Left ventricle myocardium superior (tissue), 1 donor: ENCODE results near the gene NEURL4. TPM values are rescaled to one million over a fixed set of nuclear protein-coding genes. Genes with fewer than 3 reads are reported as not detected.
A peak's percentile ranks its signal among the peaks of the same experiment; 100 is the strongest.

Source experiments
- ATAC-seq: fragments of 200-7000 bp; cut with Tn5 transposase; one replicate; pipeline ENCODE4 v1.9.1; 2020; ENCODE audit warnings: mild to moderate bottlenecking, moderate library complexity
- DNase-seq: peaks from one replicate; pipeline ENCODE4 v3.0.0-alpha.2; 2020
- intact Hi-C: fragments of 100-400 bp; cut with micrococcal nuclease; formaldehyde crosslinking; loops from one replicate; pipeline ENCODE4 v1.11.0; 2022
- total RNA-seq: library from RNA; stranded (reverse); fragmentation: NEBNext Ultra II Directional; extraction: Animal tissue kit (Norgen Biotek cat#: 25700); gene quantifications from one replicate; pipeline ENCODE4 v1.2.1, GENCODE V29; 2021
- donor health status: DM: no; HTN: yes; CAD: no; lungs with severe emphysema.

Gene NEURL4
- total RNA-seq, 1 donor from 2014 or later = 34.7 TPM

DNA sequence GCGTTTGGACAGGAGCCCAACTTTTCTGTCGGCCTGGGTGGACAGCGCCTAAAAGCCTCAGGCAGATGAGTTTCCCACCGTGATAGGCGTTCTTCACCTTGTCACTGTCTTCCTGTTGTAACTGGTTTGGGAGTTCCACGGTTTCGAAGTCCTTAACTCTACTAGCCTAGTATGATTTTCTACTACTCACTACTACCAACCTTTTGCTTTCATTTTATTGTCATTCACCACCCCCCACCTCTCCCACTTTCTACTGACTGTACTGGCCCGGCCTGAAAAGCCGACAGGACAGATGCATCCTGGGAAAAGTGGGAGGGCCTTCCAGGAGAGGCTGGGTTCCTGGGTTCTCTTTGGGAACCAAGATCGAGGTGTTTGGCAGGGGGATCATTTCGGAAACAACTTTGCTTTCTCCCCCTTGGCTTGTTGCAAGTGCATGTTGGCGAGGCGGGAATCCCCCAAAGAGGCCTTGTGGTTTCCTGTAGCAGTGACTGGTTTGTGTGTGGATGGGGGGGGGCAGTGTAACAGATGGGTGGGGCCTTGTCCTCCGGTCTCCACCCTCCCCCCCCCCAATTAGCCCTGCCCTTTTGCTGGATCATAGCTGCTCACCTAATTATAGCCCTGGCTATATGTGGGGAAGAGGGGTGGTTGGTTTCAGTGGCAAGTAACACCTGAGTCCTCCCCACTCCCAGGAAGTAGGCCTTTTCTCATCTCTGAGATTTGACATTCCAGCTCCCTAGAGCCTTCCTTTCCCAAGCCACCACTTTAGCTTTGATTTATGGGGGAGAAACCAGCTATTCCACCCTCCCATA lies 20.3 kb downstream of the NEURL4 start:
- intact Hi-C loops = no loop called here
- ATAC-seq (peak; percentile 16), DNase-seq (peak; percentile 61)

- peak; percentile 74 for DNase-seq
- peak; percentile 20 for ATAC-seq
- intact Hi-C loops = no loop called here
These were observed 21.2 kb downstream of the NEURL4 start for GRCh38 chr17:7307686-7308624.

DNA sequence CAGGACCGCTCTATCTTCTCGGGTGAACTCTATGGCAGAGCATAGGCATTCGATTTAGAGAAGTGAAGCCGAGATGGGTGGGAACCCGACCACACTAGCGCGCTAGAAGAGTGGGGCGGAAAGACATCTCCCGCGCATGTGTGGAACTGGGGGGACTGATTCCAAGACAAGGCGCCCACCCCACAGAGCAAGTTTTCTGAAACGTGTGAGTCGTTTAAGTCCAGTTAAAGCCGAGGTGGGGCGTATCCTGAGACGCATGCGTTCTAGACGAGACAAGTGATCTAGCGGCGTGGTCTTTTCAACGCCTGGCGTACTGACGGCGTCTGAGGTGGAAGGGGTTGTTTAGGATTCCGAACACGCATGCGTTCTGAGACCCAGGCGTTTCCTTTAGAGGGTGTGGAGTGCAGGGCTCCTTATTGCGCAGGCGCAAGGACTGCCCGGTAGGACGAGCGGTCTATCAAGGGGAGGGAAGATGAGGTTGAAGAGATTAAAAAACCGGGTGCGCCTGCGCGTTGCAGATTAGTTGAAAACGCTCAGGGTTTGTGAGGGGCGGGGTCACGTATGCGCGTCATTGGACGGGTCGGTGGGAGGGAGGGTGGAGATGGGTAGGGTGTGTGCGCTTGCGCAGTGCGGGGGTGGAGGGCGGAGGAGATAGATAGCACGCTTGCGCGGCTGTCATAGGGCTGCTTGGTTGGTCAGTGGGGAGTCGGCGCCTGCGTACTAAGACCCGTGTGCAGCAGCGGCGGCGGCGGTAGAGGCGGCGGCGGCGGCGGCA lies 22.0 kb downstream of the NEURL4 start, which contains the start of gene EIF5A:
Gene EIF5A, plus strand, starts transcription at position 718 of the 775 bp plus-strand sequence. CDS start 2,008 bp downstream, outside the sequence.
- peak; percentile 93 for ATAC-seq
- peak; percentile 100 for DNase-seq
- intact Hi-C loops = no loop called here

DNA sequence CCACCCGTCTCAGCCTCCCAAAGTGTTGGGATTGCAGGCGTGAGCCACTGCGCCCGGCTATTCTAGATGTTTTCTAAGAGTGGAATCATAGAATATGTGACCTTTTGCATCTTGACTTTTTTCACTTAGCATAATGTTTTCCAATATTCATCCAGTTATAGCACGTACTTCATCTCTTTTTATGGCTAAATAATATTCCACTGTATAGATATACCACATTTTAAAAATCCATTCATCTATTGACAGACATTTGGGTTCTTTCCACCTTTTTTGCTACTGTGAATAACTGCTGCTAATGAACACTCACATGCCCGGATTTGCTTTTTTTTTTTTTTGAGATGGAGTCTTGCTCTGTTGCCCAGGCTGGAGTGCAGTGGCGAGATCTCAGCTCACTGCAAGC lies 25.0 kb downstream of the NEURL4 start:
- DNase-seq (no peak), ATAC-seq (no peak)
- intact Hi-C loops = no loop called here

DNA sequence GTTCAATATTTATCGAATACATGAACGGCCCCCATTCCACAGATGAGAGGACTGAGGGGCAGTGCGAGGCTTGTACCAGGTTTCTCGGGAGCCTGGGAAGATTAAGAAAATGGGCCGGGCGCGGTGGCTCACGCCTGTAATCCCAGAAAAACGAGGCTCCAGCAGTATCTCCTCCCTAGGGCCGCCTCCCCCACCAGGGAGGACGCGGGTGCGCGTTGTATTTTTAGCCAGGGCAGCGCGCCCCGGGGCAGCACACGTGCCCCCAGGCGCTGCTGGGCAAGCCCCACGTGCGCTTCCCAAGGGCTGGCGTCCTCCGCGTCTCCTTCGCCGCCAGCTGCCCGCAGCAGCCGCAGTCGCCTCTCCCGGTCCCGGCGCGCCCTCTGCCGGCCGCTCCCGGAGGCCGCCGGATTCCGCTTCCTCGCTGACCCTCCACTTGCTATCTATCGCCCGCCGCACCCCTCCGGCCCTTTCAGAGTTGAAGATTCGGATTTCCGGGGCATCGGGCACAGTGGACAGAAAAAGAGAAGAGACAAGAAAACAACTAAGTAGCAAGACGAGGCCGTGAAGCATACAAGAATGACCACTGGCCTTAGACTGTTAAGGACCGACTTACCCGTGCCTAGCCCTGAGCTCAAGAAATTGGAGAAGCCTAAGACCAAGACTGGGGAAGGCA lies 32.8 kb downstream of the NEURL4 start:
- intact Hi-C loops = loop anchor here (2.0 kb wide), 1 partner anchor 16 kb away; the partner anchor contains the start of gene SLC2A4
- DNase-seq (peak; percentile 93), ATAC-seq (peak; percentile 88)

DNA sequence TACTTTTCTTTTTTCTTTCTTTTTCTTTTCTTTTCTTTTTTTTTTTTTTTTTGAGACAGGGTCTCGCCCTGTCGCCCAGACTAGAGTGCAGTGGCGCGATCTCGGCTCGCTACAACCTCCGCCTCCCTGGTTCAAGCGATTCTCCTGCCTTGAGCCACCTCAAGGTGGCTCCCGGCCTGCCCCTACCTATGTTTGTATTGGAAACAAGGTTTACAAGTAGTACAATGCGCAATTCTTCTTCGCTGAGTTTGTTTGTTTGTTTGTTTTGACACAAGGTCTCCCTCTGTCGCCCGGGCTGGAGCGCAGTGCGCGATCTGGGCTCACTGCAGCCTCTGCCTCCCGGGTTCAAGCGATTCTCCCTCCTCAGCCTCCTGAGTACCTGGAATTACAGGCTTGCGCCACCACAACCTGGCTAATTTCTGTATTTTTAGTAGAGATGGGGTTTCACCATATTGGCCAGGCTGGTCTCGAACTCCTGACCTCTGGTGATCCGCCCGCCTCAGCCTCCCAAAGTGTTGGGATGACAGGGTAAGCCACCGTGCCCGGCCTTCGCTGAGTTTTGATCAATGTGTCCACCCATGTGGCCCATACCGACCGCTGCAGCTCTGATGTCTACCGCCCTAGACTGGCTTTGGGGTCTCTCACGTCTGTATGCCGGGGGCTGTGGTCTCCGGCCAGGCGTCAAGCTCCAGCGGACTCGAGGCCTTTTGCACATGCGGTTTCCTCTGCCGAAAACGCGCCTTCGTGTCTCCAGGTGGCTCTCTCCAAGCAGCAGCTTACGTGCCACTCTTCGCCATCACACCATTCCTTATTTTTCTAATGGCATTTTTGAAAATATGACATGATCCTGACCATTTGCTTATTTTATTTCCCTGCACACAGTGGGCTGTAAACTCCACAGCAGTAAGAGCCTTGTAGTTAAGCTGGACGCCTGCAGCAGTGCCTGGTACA lies 33.6 kb downstream of the NEURL4 start:
- ATAC-seq (no peak), DNase-seq (no peak)
- intact Hi-C loops = loop anchor here (2.0 kb wide), 1 partner anchor 15 kb away; the partner anchor contains the start of gene SLC2A4

GRCh38 chr17:7294614-7295153 lies 34.5 kb downstream of the NEURL4 start, which contains the start of gene YBX2:
Gene YBX2, minus strand, starts transcription at chr17:7294639. Its CDS starts 139 bp downstream, at chr17:7294500.
- peak; percentile 36 for ATAC-seq
- intact Hi-C loops = no loop called here
- DNase-seq = peak; percentile 83

- peak; percentile 52 for DNase-seq
- no peak for ATAC-seq
- intact Hi-C loops = no loop called here
These were observed 35.1 kb downstream of the NEURL4 start for GRCh38 chr17:7293816-7294613.

- intact Hi-C loops = no loop called here
- ATAC-seq = no peak
- no peak for DNase-seq
These were observed 36.0 kb downstream of the NEURL4 start for GRCh38 chr17:7293159-7293558.

DNA sequence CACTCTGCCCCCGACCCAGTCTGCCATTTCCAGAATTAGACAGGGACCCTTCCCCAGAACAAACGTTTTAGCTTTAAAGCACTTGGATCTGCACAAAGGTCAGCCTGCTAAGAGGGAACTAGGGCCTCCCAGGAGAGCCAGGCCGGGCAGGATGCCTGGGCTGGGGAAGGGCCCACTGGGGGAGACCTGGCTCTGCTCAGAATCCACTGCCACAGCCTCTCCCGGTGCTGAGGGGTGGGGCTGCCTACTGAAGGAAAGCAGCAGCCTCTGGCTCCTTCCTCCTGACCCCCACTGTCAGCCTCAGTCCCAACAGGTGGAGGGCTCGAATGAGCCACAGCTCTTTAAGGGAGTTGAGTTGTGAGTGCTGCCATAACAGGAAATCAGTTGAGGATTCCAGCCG lies 36.4 kb downstream of the NEURL4 start:
- intact Hi-C loops = no loop called here
- DNase-seq (peak; percentile 48), ATAC-seq (no peak)

DNA sequence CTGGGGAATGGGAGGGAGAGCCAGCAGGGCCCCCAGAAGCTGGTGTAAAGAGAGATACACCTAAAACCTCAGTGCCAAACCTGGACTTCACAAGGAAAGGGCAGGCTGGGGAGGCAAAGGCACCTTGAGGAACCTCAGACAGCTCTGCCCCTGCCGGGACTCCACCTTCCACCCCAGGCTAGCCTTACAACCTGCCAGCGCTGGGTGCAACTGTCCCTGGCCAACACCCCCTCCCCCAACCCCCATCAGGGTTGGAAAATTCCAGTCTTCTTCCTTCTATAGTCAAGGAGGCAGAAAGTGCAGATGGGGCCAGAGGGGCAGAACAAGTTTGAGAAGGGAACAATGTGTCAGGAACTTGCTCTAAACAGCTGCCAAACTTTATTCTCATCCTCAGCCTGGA lies 36.9 kb downstream of the NEURL4 start:
- ATAC-seq (no peak), DNase-seq (no peak)
- intact Hi-C loops = no loop called here

DNA sequence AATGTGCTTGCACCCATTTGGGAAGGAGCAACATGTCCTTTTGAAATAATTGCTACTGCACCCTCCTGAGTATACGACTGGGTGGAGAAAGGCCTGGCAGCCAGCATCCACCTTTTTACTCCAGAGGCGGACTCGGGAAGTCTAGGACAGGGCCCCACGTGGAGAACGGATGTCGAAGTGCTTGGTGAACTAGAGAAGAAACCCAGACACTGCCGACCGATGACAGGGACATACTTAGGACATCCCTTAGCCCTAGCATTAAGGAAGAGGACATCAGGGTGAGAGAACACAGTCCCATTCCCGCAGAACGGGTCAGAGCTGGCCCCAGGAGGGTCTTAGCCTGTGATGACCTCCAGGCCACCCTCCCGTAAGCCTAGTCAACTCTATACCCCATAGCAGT lies 38.5 kb downstream of the NEURL4 start:
- DNase-seq (no peak), ATAC-seq (no peak)
- intact Hi-C loops = no loop called here

GRCh38 chr17:7290166-7290565 lies 39.0 kb downstream of the NEURL4 start:
- intact Hi-C loops = no loop called here
- ATAC-seq (no peak), DNase-seq (peak; percentile 26)

- DNase-seq = peak; percentile 37
These were observed 39.7 kb downstream of the NEURL4 start for GRCh38 chr17:7289256-7290032.

GRCh38 chr17:7285679-7286078 lies 43.5 kb downstream of the NEURL4 start:
- intact Hi-C loops = no loop called here
- no peak for ATAC-seq
- no peak for DNase-seq

More at GRCh38 chr17:7289256-7290032, 39.7 kb downstream of the NEURL4 start:
- intact Hi-C loops = no loop called here
- peak; percentile 33 for ATAC-seq

GRCh38 chr17:7284911-7285310 lies 44.2 kb downstream of the NEURL4 start:
- ATAC-seq (no peak), DNase-seq (no peak)
- intact Hi-C loops = no loop called here
